ENCODE data around the gene ZNF385B. TPM values are rescaled to one million over a fixed set of nuclear protein-coding genes. Genes with fewer than 3 reads are reported as not detected.

ZNF385B gene
- total and polyA plus RNA-seq, 10 of the 15 experiments (the other 5 are each of a cell fraction or from before 2014, with no cell fraction given), result not detected

GRCh38 chr2:179434357-179434756 is 427.1 kb downstream of the ZNF385B start:
- no TSS peak for BruUV-seq (replicated peaks)
- CTCF ChIA-PET, result interaction anchor here (0.5 to 1.5 kb wide), 5 partner anchors 10 to 160 kb away, joined by 3 to 11 read pairs (median 4); no protein-coding TSS in a partner anchor
- H3K4me2 ChIP-seq (ENCODE audit: control insufficient read depth, insufficient read depth), result no peak overlapping the region
- no peaks in the 10 kb centered on the region for H3K27me3 ChIP-seq (replicated peaks in 1 of 2; ENCODE audit: control insufficient read depth in 2 of 2, insufficient read depth in 2 of 2, low read length in 1 of 2)
- H3K9ac ChIP-seq (ENCODE audit: control insufficient read depth, insufficient read depth, low read length), result no peak overlapping the region
- no peaks in the 10 kb centered on the region for H3K9me3 ChIP-seq (replicated peaks; ENCODE audit: control insufficient read depth, insufficient read depth, low read length)
- H3K4me3 ChIP-seq, result no peak overlapping the region
- TF ChIP-seq POLR2AphosphoS2 (IDR thresholded peaks at IDR 0.05; ENCODE audit: low read depth, low read length) (no peak), SREBF2 (IDR thresholded peaks at IDR 0.05; ENCODE audit: low read length) (no peak), ATF2 (IDR thresholded peaks at IDR 0.05; ENCODE audit: low read length) (no peak)
- 86% methylated on average over 1 of the region's 1 CpG for WGBS (ENCODE audit: insufficient coverage, insufficient replicate concordance, low lambda C conversion rate, missing lambda C conversion rate)
- RAD21 ChIA-PET (ENCODE audit: unreplicated experiment), result interaction anchor here (1.2 to 1.3 kb wide), 2 partner anchors 12 to 215 kb away, joined by 3 to 5 read pairs; no protein-coding TSS in a partner anchor
- H3K36me3 ChIP-seq (ENCODE audit: control insufficient read depth in 2 of 2, insufficient read depth in 2 of 2, low read length in 1 of 2), result no peaks in the 10 kb centered on the region
- in situ Hi-C loops (cut with MboI) (no loop called here), intact Hi-C loops (cut with micrococcal nuclease; ENCODE audit: unreplicated experiment) (no loop called here)
- H3K79me2 ChIP-seq (ENCODE audit: control insufficient read depth, insufficient read depth, low read length), result no peaks in the 10 kb centered on the region
- DNase-seq (ENCODE audit: low read depth, low spot score) (no peak), ATAC-seq (no peak), FAIRE-seq (no peak)
- H3K27ac ChIP-seq (ENCODE audit: control insufficient read depth, insufficient read depth), result no peak overlapping the region
- no peaks in the 10 kb centered on the region for H3K4me1 ChIP-seq (ENCODE audit: control insufficient read depth, insufficient read depth, low read length)
- POLR2A ChIA-PET, result no interaction called here
- no peak overlapping the region for H2AFZ ChIP-seq (ENCODE audit: control insufficient read depth, low read depth, low read length)
- SMC1A ChIA-PET (ENCODE audit: uncharacterized antibody, unreplicated experiment), result interaction anchor here (1.1 to 3.4 kb wide), 5 partner anchors 9 to 23 kb away, joined by 3 to 16 read pairs (median 4); no protein-coding TSS in a partner anchor
- no peaks in the 10 kb centered on the region for H4K20me1 ChIP-seq (ENCODE audit: control insufficient read depth, insufficient read depth)

- Histone ChIP-seq H3K4me1 (ENCODE audit: control insufficient read depth, insufficient read depth, low read length) (no peaks in the 10 kb centered on the region), H3K4me2 (ENCODE audit: control insufficient read depth, insufficient read depth) (no peak overlapping the region), H2AFZ (ENCODE audit: control insufficient read depth, low read depth, low read length) (no peak overlapping the region), H3K36me3 (ENCODE audit: control insufficient read depth in 2 of 2, insufficient read depth in 2 of 2, low read length in 1 of 2) (no peaks in the 10 kb centered on the region), H4K20me1 (ENCODE audit: control insufficient read depth, insufficient read depth) (no peaks in the 10 kb centered on the region), H3K9me3 (replicated peaks; ENCODE audit: control insufficient read depth, insufficient read depth, low read length) (no peaks in the 10 kb centered on the region), H3K9ac (ENCODE audit: control insufficient read depth, insufficient read depth, low read length) (no peak overlapping the region), H3K27ac (ENCODE audit: control insufficient read depth, insufficient read depth) (no peak overlapping the region), H3K27me3 (replicated peaks in 1 of 2; ENCODE audit: control insufficient read depth in 2 of 2, insufficient read depth in 2 of 2, low read length in 1 of 2) (no peaks in the 10 kb centered on the region; a peak in 1 of 4 replicates), H3K79me2 (ENCODE audit: control insufficient read depth, insufficient read depth, low read length) (no peaks in the 10 kb centered on the region), H3K4me3 (no peak overlapping the region)
- in situ Hi-C loops (cut with MboI), result no loop called here
- POLR2A ChIA-PET, result no interaction called here
- 33% methylated on average over 3 of the region's 3 CpGs for WGBS (ENCODE audit: insufficient coverage, insufficient replicate concordance, low lambda C conversion rate, missing lambda C conversion rate)
- RAD21 ChIA-PET (ENCODE audit: unreplicated experiment), result interaction anchor here (0.7 to 1.1 kb wide), 3 partner anchors 8 to 10 kb away, joined by 3 read pairs; no protein-coding TSS in a partner anchor
- FAIRE-seq (no peak), DNase-seq (ENCODE audit: low read depth, low spot score) (no peak), ATAC-seq (no peak)
- intact Hi-C loops (cut with micrococcal nuclease; ENCODE audit: unreplicated experiment), result no loop called here
- SMC1A ChIA-PET (ENCODE audit: uncharacterized antibody, unreplicated experiment), result interaction anchor here (0.7 to 3.4 kb wide), 6 partner anchors 9 to 214 kb away, joined by 3 to 16 read pairs (median 3); no protein-coding TSS in a partner anchor
- BruUV-seq (replicated peaks), result no TSS peak
- CTCF ChIA-PET, result interaction anchor here (0.8 to 3.2 kb wide), 3 partner anchors 8 to 319 kb away, joined by 5 to 18 read pairs (median 6); no protein-coding TSS in a partner anchor
- TF ChIP-seq ZNF274 (IDR thresholded peaks at IDR 0.05; ENCODE audit: insufficient read depth, insufficient read length), result no peak
- TF ChIP-seq ZNF687 (IDR thresholded peaks at IDR 0.05), result no peak
- no peak for TF ChIP-seq RCOR1 (conservative IDR thresholded peaks at IDR 0.05; ENCODE audit: low read depth, low read length)
- TF ChIP-seq NFYB (IDR thresholded peaks at IDR 0.05; ENCODE audit: insufficient read depth, low read depth, low read length), result no peak
- TF ChIP-seq STAT3 (IDR thresholded peaks at IDR 0.05; ENCODE audit: low read depth, low read length), result no peak
- TF ChIP-seq SMAD5 (IDR thresholded peaks at IDR 0.05; ENCODE audit: low read depth), result no peak
- TF ChIP-seq RAD21 (IDR thresholded peaks at IDR 0.05; ENCODE audit: insufficient read depth, low read depth, low read length), result no peak
- TF ChIP-seq TAF1 (IDR thresholded peaks at IDR 0.05; ENCODE audit: borderline replicate concordance, low read depth, low read length), result no peak
- TF ChIP-seq PAX5 (IDR thresholded peaks at IDR 0.05; ENCODE audit: borderline replicate concordance, low read depth, low read length), result no peak
- no peak for TF ChIP-seq NR2F1 (conservative IDR thresholded peaks at IDR 0.05)
These were observed 428.7 kb downstream of the ZNF385B start for GRCh38 chr2:179432751-179433150.
